Endodermal cell (in vitro differentiated cells): ENCODE results near the gene PCGF1. TPM values are rescaled to one million over a fixed set of nuclear protein-coding genes. Genes with fewer than 3 reads are reported as not detected.
A peak's percentile ranks its signal among the peaks of the same experiment; 100 is the strongest.

Experiments
- DNase-seq: peaks from one replicate; pipeline ENCODE4 v3.0.0-alpha.2; 2017
- H3K27ac ChIP-seq: 2 replicates; pipeline ENCODE4 v1.5.1; 2013; ENCODE audit warnings: mild to moderate bottlenecking, low read depth, low read length, moderate library complexity
- H3K27me3 ChIP-seq: 2 replicates; pipeline ENCODE4 v1.6.1; 2013; ENCODE audit warnings: mild to moderate bottlenecking, low read length, moderate library complexity; ENCODE audit not compliant: insufficient read depth, control insufficient read depth, poor library complexity, severe bottlenecking
- H3K36me3 ChIP-seq: 2 replicates; pipeline ENCODE4 v1.7.0; 2013; ENCODE audit warnings: mild to moderate bottlenecking, low read length, moderate library complexity; ENCODE audit not compliant: control insufficient read depth, insufficient read depth
- H3K4me1 ChIP-seq: one replicate; pipeline ENCODE4 v1.7.0; 2013; ENCODE audit warnings: low read length; ENCODE audit not compliant: control insufficient read depth, insufficient read depth
- H3K4me3 ChIP-seq: 2 replicates; pipeline ENCODE4 v1.5.1; 2013; ENCODE audit warnings: mild to moderate bottlenecking, low read length, moderate library complexity
- H3K9ac ChIP-seq: 2 replicates; pipeline ENCODE4 v1.6.1; 2013; ENCODE audit warnings: mild to moderate bottlenecking, low read length, moderate library complexity; ENCODE audit not compliant: poor library complexity, severe bottlenecking; ENCODE audit errors: extremely low read depth
- H3K9me3 ChIP-seq: 2 replicates; pipeline ENCODE4 v1.6.1; 2013; ENCODE audit warnings: mild to moderate bottlenecking, low read length, moderate library complexity; ENCODE audit not compliant: control insufficient read depth
- H3K27ac Mint-ChIP-seq: 2 replicates; pipeline ENCODE4 v1.8.0; 2020; ENCODE audit warnings: mixed read lengths
- H3K27me3 Mint-ChIP-seq: 2 replicates; pipeline ENCODE4 v1.8.0; 2021; ENCODE audit warnings: mild to moderate bottlenecking, mixed read lengths; ENCODE audit not compliant: insufficient read depth
- H3K36me3 Mint-ChIP-seq: 2 replicates; pipeline ENCODE4 v1.8.0; 2020; ENCODE audit warnings: low read depth, mixed read lengths
- H3K4me1 Mint-ChIP-seq: 2 replicates; pipeline ENCODE4 v1.8.0; 2020; ENCODE audit warnings: mixed read lengths
- H3K4me3 Mint-ChIP-seq: 2 replicates; pipeline ENCODE4 v1.8.0; 2020; ENCODE audit warnings: mild to moderate bottlenecking, moderate library complexity, mixed read lengths
- H3K9me3 Mint-ChIP-seq: 2 replicates; pipeline ENCODE4 v1.8.0; 2020; ENCODE audit warnings: mild to moderate bottlenecking, mixed read lengths
- CTCF ChIP-seq: fragments of 200-600 bp; sonication (generic); conservative IDR thresholded peaks from 2 replicates; pipeline ENCODE4 v1.5.0; 2021; ENCODE audit warnings: antibody characterized with exemption, mild to moderate bottlenecking
- WGBS, 2 experiments: methylation state at CpG; one replicate each; pipeline versions ENCODE4 v1.1.5 to v1.1.7; 2013; ENCODE audit warnings: missing lambda C conversion rate in 2 of 2, mixed read lengths in 1 of 2; ENCODE audit not compliant: insufficient coverage in 1 of 2, insufficient read length in 1 of 2; 5-methylcytosine and 5-hydroxymethylcytosine counted together
- total RNA-seq, 2 donors: library from RNA; stranded (reverse); fragmentation: NEBNext Ultra II Directional in 1 of 2; extraction: Animal tissue kit (Norgen Biotek cat#: 25700) in 1 of 2; gene quantifications; 2 replicates in 1 of 2; 3 replicates in 1 of 2; pipeline ENCODE4 v1.2.1, GENCODE V29; 2021

The PCGF1 gene
- total RNA-seq, 2 donors from 2014 or later = 15.5 to 21.4 TPM

- peaks cover 89% of the 10 kb centered on the region for H3K27me3 ChIP-seq
These were observed 8.1 kb downstream of the PCGF1 start, which contains the start of gene LBX2 for GRCh38 chr2:74499267-74499939. Gene LBX2, minus strand, starts transcription at chr2:74499603. Its CDS starts 66 bp downstream, at chr2:74499537.

DNA sequence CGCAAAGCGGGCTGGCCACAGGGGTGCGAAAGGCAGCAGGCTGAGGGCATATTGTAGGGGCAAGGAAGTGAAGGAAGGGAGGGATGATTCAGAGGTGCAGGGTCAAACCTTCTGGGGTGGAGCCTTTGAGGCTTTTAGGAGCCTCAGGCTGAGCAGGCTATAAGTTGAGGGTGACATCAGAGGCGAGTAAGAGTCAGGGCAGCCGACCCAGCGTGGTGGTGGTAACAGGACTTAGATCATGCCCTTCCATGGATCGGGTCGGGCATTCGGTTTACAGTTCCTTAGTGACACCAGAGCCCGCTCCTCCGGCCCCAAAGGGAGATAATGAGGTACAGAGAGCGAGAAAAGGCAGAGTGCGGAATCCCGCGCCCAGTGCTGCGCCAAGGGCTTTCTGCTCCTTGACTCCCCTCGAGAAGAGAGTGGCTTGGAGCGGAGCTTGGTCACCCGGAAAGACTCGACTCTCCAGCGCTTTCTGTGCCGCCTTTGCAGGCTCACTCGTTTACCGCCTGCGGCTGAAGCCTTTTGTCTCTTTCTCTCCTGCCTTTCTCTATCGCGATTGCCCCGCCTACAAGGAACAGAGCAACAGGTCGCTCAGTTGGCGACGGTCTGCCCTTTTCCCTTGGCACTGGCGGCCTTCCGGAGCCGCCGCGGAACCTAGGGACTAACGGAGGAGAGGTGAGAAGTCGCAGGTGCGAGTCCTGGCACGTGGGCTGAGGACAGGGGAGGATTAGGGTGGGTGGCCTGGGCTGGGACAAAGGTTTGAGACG is 8.8 kb downstream of the PCGF1 start:
- no peak for TF ChIP-seq CTCF
- Mint-ChIP-seq H3K27ac (no peak overlapping the region), H3K27me3 (peaks cover 88% of the 10 kb centered on the region), H3K36me3 (peaks cover 8% of the 10 kb centered on the region), H3K4me3 (peak overlapping the region; percentile 51), H3K9me3 (no peaks in the 10 kb centered on the region), H3K4me1 (peaks cover 26% of the 10 kb centered on the region)
- DNase-seq = no peak
- no peaks in the 10 kb centered on the region for H3K4me1 ChIP-seq
- no peak overlapping the region for H3K27ac ChIP-seq
- H3K9me3 ChIP-seq = no peaks in the 10 kb centered on the region
- H3K4me3 ChIP-seq = peak overlapping the region; percentile 75
- peaks cover 7% of the 10 kb centered on the region for H3K36me3 ChIP-seq
- WGBS, 2 experiments = 2 to 3% methylated on average over 33 to 41 of the region's 41 CpGs
- peak overlapping the region; percentile 12 for H3K9ac ChIP-seq
- peaks cover 82% of the 10 kb centered on the region for H3K27me3 ChIP-seq

More at GRCh38 chr2:74499267-74499939, 8.1 kb downstream of the PCGF1 start, which contains the start of gene LBX2:
- Histone ChIP-seq H3K9ac (peak within 1 kb of the TSS; percentile 12), H3K4me1 (no peaks in the 10 kb centered on the region), H3K9me3 (no peaks in the 10 kb centered on the region), H3K36me3 (peaks cover under 1% of the 10 kb centered on the region), H3K4me3 (peak within 1 kb of the TSS; percentile 75), H3K27ac (no peak within 1 kb of the TSS)
- 0 to 3% methylated on average over 24 to 65 of the region's 65 CpGs for WGBS, 2 experiments
- peaks cover 95% of the 10 kb centered on the region for H3K27me3 Mint-ChIP-seq
- H3K4me1 Mint-ChIP-seq = peaks cover 32% of the 10 kb centered on the region
- TF ChIP-seq CTCF = no peak
- no peaks in the 10 kb centered on the region for H3K9me3 Mint-ChIP-seq
- no peak within 1 kb of the TSS for H3K27ac Mint-ChIP-seq
- peaks cover 3% of the 10 kb centered on the region for H3K36me3 Mint-ChIP-seq
- peak; percentile 84 for DNase-seq
- peak within 1 kb of the TSS; percentile 51 for H3K4me3 Mint-ChIP-seq

DNA sequence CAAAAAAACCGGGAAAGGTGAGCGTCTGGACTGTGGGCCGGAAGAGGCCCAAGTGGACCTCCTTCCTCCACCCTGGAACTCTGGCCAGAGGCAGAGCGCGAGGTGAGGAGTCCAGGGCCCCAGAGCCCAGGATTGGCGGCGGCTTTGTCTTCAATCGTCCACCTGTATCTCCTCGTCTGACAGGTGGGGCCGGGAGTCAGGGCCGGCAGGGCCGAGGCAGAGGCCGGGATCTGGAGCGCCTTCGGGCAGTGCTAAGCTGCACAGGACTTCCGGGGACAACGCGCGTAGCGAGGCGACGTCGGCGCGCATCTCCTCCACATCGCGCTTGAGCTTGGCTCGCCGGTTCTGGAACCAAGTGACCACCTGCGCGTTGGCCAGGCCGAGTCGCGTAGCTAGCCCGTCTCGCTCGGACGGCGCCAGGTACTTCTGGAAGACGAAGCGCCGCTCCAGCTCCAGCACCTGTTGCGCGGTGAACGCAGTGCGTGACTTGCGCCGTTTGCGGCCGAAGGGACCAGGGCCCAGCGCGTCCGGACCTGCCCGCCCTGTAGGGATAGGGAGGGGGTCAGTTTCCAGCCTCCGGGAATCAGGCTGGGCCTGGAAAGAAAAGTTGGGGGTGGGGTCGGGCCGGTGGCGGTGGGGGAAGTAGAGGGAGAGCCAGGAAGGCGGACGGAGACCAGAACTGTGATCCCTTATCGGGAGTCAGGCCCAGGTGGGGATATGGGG is 9.6 kb downstream of the PCGF1 start:
- Mint-ChIP-seq H3K27me3 (peaks cover 80% of the 10 kb centered on the region), H3K4me3 (peak overlapping the region; percentile 51), H3K9me3 (no peaks in the 10 kb centered on the region), H3K36me3 (peaks cover 14% of the 10 kb centered on the region), H3K27ac (no peak overlapping the region), H3K4me1 (peaks cover 24% of the 10 kb centered on the region)
- H3K27me3 ChIP-seq = peaks cover 75% of the 10 kb centered on the region
- no peak overlapping the region for H3K9ac ChIP-seq
- no peaks in the 10 kb centered on the region for H3K9me3 ChIP-seq
- no peaks in the 10 kb centered on the region for H3K4me1 ChIP-seq
- no peak overlapping the region for H3K27ac ChIP-seq
- no peak for TF ChIP-seq CTCF
- peak overlapping the region; percentile 75 for H3K4me3 ChIP-seq
- peaks cover 14% of the 10 kb centered on the region for H3K36me3 ChIP-seq
- DNase-seq = peak; percentile 85
- 8 to 10% methylated on average over 21 to 61 of the region's 61 CpGs for WGBS, 2 experiments
